Activated CD4-positive, alpha-beta T cell treated with anti-CD3 and anti-CD28 coated beads, Interleukin-2, amount 50 U/mL, for 16 hours (primary cell): ENCODE measurements around the gene TAPBP.

Source experiments
- DNase-seq: peaks from one replicate; pipeline ENCODE4 v3.0.0-alpha.2; 2020

The TAPBP gene

GRCh38 chr6:33318426-33319073 is 4.7 kb upstream of the TAPBP start:
- no peak for DNase-seq

GRCh38 chr6:33317669-33318425 is 4.0 kb upstream of the TAPBP start, which contains the start of gene ZBTB22:
Gene ZBTB22, minus strand, starts transcription at chr6:33317744. Its CDS starts 828 bp downstream, at chr6:33316916.
- DNase-seq, result peak; percentile 96

- DNase-seq, result no peak
Measured at GRCh38 chr6:33317419-33317668, 3.5 kb upstream of the TAPBP start.

DNA sequence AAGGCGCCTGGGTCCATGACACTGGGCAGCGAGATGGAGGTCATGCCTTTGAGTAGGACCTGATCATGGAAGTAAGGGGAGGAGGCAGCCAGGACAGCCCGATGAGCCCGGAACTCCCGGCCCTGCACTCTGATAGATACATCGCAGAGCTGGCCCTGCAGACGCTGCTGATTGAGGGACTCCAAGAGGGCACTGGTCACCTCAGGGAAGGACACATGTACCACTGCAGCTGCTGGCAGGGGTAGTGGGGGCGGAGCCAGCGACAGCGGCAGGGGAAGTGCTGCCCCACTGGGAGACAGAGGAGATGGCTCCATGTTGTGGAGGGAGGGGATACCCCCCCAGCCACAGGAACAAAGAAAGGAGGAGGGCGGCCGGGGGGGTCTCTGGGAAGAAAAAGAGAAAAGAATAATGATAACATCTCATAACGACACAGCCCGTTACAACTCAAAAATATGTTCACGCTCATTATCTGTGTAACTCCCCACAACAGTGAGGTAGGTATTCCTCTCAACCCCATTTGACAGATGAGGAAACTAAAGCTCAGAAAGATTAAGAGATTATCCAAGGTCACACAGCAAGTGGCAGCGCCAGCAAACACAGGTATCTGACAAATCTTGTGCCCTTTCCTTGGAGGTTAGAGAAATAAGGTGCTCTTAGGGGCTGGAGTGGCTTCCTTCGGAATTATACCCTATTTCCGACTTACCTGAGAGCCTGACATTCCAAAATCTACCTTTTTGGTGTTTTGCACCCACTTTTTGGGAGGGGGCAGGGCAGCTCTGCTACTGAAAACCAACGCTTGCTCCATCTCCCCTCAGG is 2.9 kb upstream of the TAPBP start:
- no peak for DNase-seq

DNA sequence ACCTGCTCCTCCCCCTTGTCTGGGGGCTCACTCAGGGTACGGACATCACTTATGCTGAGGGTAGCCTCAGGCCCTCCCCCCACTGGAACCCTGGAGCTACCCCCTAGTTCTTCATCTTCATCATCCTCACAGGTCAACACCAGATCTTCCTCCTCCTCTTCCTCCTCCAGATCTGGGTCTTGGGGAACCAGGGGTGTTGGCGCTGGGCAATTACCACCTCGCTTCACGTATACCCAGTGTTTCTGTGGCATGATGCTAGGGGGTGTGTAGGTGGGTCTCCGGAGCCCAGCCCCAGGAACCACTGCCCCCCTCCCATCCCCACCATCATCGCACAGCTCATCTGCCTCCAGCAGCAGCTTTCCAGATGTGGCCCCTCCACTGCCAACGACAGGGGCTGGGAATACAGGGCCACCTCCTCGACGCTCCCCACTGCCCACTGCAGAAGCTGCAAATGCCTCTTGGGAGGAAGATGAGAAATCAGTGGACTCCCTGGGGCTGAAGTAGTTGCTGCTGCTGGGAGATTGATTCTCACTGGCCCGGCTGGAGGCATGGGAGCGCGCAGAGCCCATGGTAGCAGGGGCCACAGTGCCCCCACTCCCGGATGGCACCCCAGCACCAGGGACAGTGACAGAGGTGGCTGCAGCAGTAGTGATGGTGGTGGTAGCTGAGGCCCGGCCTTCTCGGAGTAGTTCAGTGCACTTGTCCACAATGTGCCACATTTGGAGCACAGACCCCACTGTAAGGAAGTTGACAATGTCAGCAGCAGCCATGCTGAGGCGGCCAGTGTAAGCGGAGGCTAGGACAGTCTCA is 2.1 kb upstream of the TAPBP start:
- DNase-seq, result no peak

DNA sequence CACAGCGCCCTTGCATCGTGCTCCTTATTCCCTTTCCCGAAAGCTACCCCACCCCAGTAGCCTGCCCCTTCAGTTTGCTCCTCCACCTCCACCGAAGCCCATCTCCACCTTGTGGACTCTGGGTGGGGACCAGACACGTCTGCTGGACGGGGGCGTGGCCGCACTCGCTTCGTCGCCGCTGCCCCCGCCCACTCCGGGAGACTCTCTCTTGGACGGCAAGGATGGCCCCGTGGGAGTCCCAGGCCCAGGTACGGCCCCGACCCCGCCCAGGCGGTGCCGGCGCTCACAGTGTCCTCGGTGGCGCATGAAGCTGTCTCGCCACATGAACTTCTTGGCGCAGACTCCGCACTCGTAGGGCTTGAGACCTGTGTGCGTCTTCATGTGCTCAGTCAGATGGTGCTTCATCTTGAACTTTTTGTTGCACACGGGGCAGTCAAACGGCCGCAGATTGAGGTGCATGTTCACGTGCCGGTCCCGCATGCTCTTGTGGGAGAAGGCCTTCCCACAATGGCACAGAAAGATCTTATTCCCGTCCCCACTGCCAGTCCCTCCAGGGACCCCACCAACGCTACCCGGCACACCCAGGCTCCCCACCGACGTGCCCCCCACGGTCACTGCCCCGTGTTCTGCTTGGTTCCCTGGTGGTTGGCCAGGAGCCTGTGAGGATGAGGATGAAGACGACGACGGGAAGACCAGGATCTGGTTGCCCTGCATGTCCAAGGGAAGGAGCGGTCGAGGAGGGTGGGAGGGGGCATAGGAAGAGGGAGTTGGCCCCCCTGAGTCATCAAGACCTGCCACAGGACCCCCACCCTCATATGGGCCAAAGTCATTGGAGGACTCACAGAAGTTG is 1.3 kb upstream of the TAPBP start:
- no peak for DNase-seq

DNA sequence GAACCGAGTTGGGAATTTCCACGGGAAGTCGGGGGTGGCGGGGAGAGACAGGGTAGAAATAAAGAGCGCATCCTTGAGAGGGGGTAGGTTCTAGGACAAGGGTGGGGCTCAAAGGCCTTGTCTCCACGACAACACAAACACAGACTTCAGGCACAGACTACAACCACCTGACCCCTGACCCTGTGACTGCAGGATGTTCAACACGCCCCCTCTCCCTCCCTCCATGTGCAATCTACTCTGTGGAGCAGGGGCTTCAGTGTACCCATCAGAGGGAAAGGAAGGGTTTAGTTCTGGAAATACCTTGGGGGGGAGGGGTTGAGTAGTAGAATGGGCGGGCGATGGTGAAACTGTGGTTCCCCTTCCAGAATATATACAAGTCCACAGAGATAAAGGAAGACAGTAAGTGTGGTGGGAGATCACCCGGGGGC is 651 bp upstream of the TAPBP start:
- DNase-seq, result peak; percentile 72

- no peak for DNase-seq
Measured at GRCh38 chr6:33313105-33313708, 671 bp downstream of the TAPBP start.

DNA sequence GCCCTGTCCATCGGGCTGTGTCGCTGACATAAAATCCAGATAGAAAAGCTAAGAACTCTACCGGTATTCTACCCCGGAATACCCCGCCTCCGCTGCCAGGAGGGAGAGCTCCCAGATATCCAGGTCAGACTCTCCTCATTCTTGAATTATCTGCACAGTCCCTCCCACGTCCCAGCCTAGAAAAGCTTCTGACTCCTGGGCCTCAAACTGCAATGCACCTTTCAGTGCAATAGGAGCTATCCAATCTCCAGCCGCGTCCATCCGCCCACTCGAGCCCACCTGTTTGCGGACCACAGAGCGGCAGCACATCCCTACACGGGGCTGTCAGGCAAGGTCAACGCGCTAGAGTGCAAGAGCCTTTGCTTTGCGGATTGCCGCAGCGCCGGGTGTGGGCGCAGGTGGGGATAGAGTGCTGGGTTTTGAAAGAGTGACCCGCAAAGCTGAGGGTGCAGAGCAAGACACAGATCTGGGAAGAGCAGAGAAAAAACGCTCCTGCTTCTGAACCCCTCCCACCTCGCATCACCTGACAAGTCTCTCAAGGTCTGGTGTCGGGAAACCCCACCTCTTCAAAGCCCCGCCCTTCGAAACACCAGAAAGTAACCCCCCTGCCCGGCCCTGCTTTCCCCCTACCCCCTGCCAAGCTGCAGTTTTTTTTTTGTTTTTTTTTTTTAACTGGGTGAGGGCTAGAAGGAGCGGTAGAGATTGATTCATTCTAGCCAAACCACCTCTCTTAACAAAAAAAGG is 1.3 kb downstream of the TAPBP start:
- DNase-seq, result peak; percentile 86

DNA sequence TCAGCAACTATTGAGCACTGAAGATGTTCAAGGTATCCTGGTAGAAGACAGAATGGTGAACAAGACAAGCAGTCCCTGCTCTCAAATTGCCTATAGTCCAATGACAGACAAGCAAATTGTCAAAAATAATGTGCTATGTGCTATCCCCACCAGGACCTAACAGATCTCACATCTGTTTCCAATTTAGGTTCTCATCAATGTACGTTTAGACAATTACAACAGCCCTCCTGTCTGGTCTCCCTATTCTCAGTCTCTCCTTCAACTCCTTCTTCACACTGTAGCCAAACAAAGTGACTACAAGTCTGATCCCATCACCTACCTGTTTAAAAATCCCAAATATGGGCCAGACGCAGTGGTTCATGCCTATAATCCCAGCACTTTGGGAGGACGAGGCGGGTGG is 7.5 kb downstream of the TAPBP start:
- DNase-seq, result no peak

GRCh38 chr6:33305052-33305451 is 8.8 kb downstream of the TAPBP start:
- DNase-seq, result no peak

- DNase-seq, result no peak
Measured at GRCh38 chr6:33304216-33304615, 9.7 kb downstream of the TAPBP start.

- no peak for DNase-seq
Measured at GRCh38 chr6:33301877-33302276, 12.0 kb downstream of the TAPBP start.

GRCh38 chr6:33299237-33299944 is 14.5 kb downstream of the TAPBP start:
- peak; percentile 96 for DNase-seq

DNA sequence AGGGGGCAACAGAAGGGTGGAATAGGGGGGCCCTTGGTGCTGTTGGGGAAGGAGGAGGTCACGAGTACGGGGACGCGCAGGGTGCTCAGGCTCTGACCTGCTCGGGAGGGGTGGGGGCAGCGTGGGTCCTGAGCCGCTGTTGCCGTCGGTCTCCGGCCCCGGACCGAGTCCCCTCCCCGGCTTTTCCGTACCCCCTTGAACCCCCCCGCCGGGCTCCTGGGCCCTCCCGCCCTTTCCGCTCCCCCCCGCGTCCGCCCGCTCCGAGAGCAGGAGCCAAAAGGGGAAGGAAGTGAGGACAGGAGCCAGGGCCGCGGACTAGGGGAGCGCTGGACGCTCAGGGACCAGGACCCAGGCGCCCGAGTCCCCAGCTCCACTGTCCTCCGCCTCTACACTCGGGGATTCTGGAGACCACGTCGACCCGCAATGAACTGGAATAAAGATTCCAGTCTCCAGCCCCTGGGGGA is 15.1 kb downstream of the TAPBP start, which contains the start of gene RGL2:
Gene RGL2, minus strand, starts transcription at position 170 of the 464 bp plus-strand sequence. CDS start 332 bp downstream, outside the sequence.
- no peak for DNase-seq

DNA sequence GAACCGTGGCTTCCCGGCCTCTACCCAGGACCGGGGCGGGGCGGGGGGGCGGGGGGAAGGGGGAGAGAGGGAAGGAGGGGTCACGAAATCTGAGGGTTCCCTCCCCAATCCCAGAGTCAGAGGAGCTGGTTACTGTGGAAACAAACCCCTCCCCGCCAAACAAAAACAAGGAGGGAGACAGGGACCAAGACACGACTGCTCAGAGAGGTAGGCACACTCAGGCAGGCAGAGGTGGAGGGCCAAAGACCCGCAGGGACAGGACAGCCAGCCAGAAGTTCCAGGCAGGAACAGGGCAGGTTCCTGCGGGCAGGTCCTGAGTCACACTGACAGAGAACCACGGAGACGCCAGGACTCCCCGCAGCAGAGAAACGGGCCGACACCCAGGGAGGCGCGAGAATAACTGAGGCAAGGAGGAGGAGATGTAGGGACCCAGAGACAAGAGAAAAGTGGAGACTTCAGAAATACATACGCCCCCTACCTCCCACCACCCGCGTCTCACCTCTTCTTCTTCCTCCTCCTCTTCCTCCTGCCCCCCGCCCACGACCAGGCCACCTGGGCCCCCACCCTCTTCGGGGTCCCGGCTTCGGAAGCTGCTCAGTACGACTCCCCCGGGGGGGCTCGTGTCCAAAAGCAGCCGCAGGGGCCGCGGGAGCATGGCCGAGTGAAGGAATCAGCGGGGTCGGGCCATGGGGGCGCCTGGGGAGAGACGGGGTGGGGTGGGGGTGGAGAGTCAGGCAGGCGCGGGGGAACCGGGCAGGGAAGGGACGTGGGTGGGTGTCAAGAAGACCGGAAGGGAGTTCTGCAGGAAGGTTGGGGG is 15.7 kb downstream of the TAPBP start:
- peak; percentile 75 for DNase-seq

DNA sequence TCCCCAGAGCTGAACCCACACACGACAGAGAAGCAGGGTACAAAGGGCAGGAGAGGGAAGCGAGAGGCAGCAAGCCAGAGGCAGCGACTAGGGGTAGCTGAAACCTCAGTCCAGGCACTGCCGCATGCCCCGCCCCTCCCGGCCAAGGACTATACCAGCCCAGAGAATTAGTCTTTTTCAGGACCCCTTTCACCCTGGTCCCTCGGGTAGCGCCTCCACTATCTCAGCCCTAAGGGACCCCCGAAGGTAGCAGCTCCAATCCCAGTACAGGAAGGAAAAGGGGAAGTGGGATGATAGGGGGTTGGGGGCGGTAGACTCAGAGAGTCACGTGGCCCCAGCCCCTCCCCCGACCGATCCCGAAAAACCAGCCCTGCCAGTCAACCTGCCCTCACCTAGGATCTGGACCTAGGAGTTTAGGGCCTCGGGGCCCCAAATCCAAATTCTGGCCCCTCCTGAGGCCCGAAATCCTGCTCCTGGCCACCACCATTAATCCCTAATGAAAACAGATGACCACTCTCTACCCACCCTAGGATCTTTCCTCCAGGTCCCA is 16.4 kb downstream of the TAPBP start:
- no peak for DNase-seq

- DNase-seq, result no peak
Measured at GRCh38 chr6:33296797-33297405, 17.0 kb downstream of the TAPBP start.
